PFSK-1 (cell line): Measurements from ENCODE around the gene CDC42BPG. TPM values are rescaled to one million over a fixed set of nuclear protein-coding genes. Genes with fewer than 3 reads are reported as not detected.

Experiments used
- FOXP2 ChIP-seq: optimal IDR thresholded peaks from 2 replicates; pipeline ENCODE3; 2011; ENCODE audit warnings: borderline replicate concordance, control low read depth, inconsistent platforms; ENCODE audit not compliant: insufficient read depth; ENCODE audit errors: extremely low read length, extremely low read depth
- POLR2AphosphoS5 ChIP-seq: IDR thresholded peaks from 2 replicates; pipeline ENCODE4 v1.6.1; 2012; ENCODE audit warnings: low read depth, mild to moderate bottlenecking, control low read depth, low read length, moderate library complexity
- SIN3A ChIP-seq: IDR thresholded peaks from 2 replicates; pipeline ENCODE4 v1.6.1; 2012; ENCODE audit warnings: mild to moderate bottlenecking, low read length, moderate library complexity, borderline replicate concordance; ENCODE audit not compliant: insufficient read depth
- TAF1 ChIP-seq: IDR thresholded peaks from 2 replicates; pipeline ENCODE4 v1.6.1; 2012; ENCODE audit warnings: low read length, control low read depth, borderline replicate concordance; ENCODE audit not compliant: insufficient read depth
- polyA plus RNA-seq: library from polyadenylated mRNA; unstranded; fragments of >200 nt; gene quantifications from one replicate; pipeline ENCODE4 v1.2.1, GENCODE V29; 2012; ENCODE audit warnings: low read depth, missing spikeins; ENCODE audit not compliant: insufficient read length
- TF ChIP-seq, protein P1 (sequence below), 2 experiments: IDR thresholded peaks; 2 replicates each; pipeline versions ENCODE4 v1.6.1 to v1.8.0; 2011 to 2012; ENCODE audit warnings: low read depth in 2 of 2, low read length in 2 of 2, control low read depth in 1 of 2, inconsistent platforms in 1 of 2, mild to moderate bottlenecking in 1 of 2, moderate library complexity in 1 of 2; ENCODE audit not compliant: insufficient read depth in 1 of 2

Gene CDC42BPG, protein sequence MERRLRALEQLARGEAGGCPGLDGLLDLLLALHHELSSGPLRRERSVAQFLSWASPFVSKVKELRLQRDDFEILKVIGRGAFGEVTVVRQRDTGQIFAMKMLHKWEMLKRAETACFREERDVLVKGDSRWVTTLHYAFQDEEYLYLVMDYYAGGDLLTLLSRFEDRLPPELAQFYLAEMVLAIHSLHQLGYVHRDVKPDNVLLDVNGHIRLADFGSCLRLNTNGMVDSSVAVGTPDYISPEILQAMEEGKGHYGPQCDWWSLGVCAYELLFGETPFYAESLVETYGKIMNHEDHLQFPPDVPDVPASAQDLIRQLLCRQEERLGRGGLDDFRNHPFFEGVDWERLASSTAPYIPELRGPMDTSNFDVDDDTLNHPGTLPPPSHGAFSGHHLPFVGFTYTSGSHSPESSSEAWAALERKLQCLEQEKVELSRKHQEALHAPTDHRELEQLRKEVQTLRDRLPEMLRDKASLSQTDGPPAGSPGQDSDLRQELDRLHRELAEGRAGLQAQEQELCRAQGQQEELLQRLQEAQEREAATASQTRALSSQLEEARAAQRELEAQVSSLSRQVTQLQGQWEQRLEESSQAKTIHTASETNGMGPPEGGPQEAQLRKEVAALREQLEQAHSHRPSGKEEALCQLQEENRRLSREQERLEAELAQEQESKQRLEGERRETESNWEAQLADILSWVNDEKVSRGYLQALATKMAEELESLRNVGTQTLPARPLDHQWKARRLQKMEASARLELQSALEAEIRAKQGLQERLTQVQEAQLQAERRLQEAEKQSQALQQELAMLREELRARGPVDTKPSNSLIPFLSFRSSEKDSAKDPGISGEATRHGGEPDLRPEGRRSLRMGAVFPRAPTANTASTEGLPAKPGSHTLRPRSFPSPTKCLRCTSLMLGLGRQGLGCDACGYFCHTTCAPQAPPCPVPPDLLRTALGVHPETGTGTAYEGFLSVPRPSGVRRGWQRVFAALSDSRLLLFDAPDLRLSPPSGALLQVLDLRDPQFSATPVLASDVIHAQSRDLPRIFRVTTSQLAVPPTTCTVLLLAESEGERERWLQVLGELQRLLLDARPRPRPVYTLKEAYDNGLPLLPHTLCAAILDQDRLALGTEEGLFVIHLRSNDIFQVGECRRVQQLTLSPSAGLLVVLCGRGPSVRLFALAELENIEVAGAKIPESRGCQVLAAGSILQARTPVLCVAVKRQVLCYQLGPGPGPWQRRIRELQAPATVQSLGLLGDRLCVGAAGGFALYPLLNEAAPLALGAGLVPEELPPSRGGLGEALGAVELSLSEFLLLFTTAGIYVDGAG (N-terminal part only)
- 0.05 TPM for polyA plus RNA-seq

DNA sequence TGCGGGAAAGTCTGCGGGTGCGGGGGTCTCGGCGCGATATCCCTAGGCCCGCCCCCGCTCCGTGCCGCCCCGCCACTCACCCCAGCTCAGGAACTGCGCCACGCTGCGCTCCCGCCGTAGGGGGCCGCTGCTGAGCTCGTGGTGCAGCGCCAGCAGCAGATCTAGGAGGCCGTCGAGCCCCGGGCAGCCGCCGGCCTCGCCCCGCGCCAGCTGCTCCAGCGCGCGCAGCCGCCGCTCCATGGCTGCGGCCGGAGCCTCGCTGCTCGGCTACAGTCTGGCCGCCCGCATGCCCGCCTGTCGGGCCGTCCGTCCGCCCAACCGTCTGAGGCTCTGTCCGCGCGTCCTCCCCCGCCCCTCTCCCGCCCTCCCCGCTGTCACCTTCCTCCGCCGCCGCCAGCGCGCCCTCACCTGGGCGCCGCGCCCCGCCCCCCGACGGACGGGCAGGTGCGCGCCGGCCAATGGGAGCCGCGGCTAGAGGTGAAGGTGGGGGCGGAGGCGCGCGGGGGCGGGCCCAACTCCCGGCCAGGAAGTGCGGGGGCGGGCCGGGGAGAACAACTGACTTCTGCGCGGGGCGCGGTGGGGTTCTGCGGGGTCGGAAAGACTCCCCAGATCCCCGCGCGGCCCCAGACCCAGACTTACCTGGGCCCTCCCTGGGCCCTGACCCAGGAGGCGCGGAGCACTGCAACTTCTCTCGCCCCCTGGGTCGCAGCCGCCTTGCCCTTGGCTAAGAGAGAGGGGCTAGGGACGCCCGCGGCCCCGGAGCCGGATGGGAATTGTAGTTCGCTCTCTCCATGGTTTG is at the start of gene CDC42BPG:
Gene CDC42BPG, minus strand, starts transcription at position 324 of the 799 bp plus-strand sequence. Its CDS starts 84 bp downstream, at position 240.
- TF ChIP-seq POLR2AphosphoS5, result no peak
- peak; percentile 37 for TF ChIP-seq FOXP2
- no peak for TF ChIP-seq SIN3A
- TF ChIP-seq, protein P1, sequence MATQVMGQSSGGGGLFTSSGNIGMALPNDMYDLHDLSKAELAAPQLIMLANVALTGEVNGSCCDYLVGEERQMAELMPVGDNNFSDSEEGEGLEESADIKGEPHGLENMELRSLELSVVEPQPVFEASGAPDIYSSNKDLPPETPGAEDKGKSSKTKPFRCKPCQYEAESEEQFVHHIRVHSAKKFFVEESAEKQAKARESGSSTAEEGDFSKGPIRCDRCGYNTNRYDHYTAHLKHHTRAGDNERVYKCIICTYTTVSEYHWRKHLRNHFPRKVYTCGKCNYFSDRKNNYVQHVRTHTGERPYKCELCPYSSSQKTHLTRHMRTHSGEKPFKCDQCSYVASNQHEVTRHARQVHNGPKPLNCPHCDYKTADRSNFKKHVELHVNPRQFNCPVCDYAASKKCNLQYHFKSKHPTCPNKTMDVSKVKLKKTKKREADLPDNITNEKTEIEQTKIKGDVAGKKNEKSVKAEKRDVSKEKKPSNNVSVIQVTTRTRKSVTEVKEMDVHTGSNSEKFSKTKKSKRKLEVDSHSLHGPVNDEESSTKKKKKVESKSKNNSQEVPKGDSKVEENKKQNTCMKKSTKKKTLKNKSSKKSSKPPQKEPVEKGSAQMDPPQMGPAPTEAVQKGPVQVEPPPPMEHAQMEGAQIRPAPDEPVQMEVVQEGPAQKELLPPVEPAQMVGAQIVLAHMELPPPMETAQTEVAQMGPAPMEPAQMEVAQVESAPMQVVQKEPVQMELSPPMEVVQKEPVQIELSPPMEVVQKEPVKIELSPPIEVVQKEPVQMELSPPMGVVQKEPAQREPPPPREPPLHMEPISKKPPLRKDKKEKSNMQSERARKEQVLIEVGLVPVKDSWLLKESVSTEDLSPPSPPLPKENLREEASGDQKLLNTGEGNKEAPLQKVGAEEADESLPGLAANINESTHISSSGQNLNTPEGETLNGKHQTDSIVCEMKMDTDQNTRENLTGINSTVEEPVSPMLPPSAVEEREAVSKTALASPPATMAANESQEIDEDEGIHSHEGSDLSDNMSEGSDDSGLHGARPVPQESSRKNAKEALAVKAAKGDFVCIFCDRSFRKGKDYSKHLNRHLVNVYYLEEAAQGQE (IDR thresholded peaks at IDR 0.05; ENCODE audit: insufficient read depth in 1 of 2, low read depth in 2 of 2, low read length in 2 of 2), result no peak
- no peak for TF ChIP-seq TAF1

DNA sequence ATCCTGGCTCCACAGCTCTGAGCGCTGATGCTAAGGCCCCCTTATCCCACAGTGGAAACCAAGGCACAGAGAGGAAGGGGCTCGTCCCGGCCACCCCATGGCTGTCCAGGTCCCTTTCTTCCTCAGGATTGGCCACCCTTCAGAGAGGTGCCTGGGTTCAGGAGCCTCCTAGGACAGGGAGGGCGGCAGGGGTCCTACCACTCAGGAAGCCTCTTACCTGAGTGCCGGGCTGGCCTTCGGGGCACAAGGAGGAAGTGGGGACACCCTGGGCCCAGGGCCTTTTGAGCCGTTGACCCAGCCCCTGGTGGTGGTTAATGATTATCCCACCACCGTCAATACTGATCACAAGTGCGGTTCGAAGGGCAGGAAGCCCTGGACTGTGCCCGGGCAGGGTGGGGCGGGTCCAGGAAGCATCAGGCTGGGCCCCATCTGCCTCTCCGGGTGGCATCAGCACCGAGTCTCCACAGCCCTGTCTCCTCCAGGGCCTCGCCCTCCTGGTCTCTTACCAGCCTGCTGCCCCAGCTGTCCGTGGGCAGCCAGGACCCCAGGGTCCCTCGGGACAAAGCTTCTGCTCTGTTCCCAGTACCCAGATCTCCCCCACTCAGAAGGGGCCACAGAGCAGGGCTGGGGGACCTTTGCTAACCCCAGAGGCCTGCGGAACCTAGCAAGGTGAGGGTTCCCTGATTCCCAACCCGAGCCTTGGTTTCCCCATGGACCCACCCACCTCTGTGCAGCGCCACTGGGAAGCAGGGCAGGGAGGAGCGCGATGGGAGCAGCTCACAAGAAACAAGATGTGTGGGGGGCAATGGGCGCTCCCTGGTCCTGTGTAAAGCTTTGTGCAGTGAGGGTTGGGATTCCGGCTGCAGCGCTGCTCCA is 49.0 kb upstream of the CDC42BPG start:
- TF ChIP-seq POLR2AphosphoS5, result no peak
- no peak for TF ChIP-seq SIN3A
- TF ChIP-seq, protein P1 (IDR thresholded peaks at IDR 0.05; ENCODE audit: insufficient read depth in 1 of 2, low read depth in 2 of 2, low read length in 2 of 2), result no peak
- TF ChIP-seq FOXP2, result no peak
- no peak for TF ChIP-seq TAF1

DNA sequence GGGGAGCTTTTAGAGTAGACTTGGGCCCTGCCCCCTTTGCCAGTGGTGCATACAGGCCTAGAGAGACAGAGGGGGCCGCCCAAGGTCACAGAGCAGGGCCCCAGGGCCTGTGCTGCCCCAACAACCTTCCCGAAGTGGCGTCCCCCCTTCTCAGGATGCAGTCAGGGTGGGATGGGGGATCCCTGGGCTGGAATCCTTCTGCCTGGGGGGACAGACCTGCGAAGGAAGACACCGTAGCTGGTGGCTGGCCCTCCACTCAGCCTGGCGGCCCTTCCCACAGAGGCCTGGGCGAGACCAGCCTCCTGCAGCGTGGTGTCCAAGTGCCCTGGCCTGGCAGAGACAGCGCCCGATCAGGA is 48.4 kb upstream of the CDC42BPG start:
- TF ChIP-seq SIN3A (no peak), FOXP2 (no peak), POLR2AphosphoS5 (no peak), TAF1 (no peak)
- TF ChIP-seq, protein P1 (IDR thresholded peaks at IDR 0.05; ENCODE audit: insufficient read depth in 1 of 2, low read depth in 2 of 2, low read length in 2 of 2), result no peak
